Astrocyte (in vitro differentiated cells and primary cell): Measurements from ENCODE around the gene CDRT4. TPM values are rescaled to one million over a fixed set of nuclear protein-coding genes. Genes with fewer than 3 reads are reported as not detected.

Experiments used
- DNase-seq: peaks from one replicate; pipeline ENCODE4 v3.0.0-alpha.2; 2010; ENCODE audit warnings: low read depth
- FAIRE-seq: peaks from 2 replicates; lab custom pipeline; 2011; peaks lifted over from hg19 to GRCh38; lab: Jason Lieb, UNC
- H2AFZ ChIP-seq: 2 replicates; pipeline ENCODE4 v1.6.0; 2012; ENCODE audit warnings: low read depth, low read length, inconsistent platforms
- H3K27ac ChIP-seq: 2 replicates; pipeline ENCODE4 v1.5.1; 2011; ENCODE audit warnings: low read depth, low read length, inconsistent platforms
- H3K27me3 ChIP-seq: 2 replicates; pipeline ENCODE4 v1.6.0; 2011; ENCODE audit warnings: low read length, inconsistent platforms; ENCODE audit not compliant: insufficient read depth
- H3K36me3 ChIP-seq: 2 replicates; pipeline ENCODE4 v1.5.1; 2011; ENCODE audit warnings: low read length, inconsistent platforms; ENCODE audit not compliant: insufficient read depth
- H3K4me1 ChIP-seq: 2 replicates; pipeline ENCODE4 v1.5.1; 2011; ENCODE audit warnings: low read length, inconsistent platforms; ENCODE audit not compliant: insufficient read depth
- H3K4me2 ChIP-seq: 2 replicates; pipeline ENCODE4 v1.6.0; 2012; ENCODE audit warnings: low read length, inconsistent platforms
- H3K4me3 ChIP-seq: 2 replicates; pipeline ENCODE4 v1.5.1; 2011; ENCODE audit warnings: low read depth, mild to moderate bottlenecking, low read length, inconsistent platforms; ENCODE audit not compliant: insufficient read depth
- H3K79me2 ChIP-seq: 2 replicates; pipeline ENCODE4 v1.6.0; 2012; ENCODE audit warnings: mild to moderate bottlenecking, low read length, inconsistent platforms; ENCODE audit not compliant: insufficient read depth
- H3K9ac ChIP-seq: 2 replicates; pipeline ENCODE4 v1.6.0; 2012; ENCODE audit warnings: mild to moderate bottlenecking, low read length, inconsistent platforms
- H3K9me3 ChIP-seq: 2 replicates; pipeline ENCODE4 v1.5.1; 2012; ENCODE audit warnings: low read depth, mild to moderate bottlenecking, low read length, inconsistent platforms; ENCODE audit not compliant: insufficient read depth
- H4K20me1 ChIP-seq: 2 replicates; pipeline ENCODE4 v1.6.0; 2012; ENCODE audit warnings: low read length, inconsistent platforms; ENCODE audit not compliant: insufficient read depth
- H3K27ac Mint-ChIP-seq: one replicate; pipeline ENCODE4 v1.8.0; 2021; ENCODE audit warnings: mild to moderate bottlenecking, mixed read lengths; ENCODE audit not compliant: unreplicated experiment
- H3K27me3 Mint-ChIP-seq: one replicate; pipeline ENCODE4 v1.8.0; 2021; ENCODE audit warnings: low read depth, mixed read lengths; ENCODE audit not compliant: unreplicated experiment
- H3K36me3 Mint-ChIP-seq: one replicate; pipeline ENCODE4 v1.8.0; 2021; ENCODE audit warnings: low read depth, mixed read lengths; ENCODE audit not compliant: unreplicated experiment
- H3K4me1 Mint-ChIP-seq: one replicate; pipeline ENCODE4 v1.8.0; 2021; ENCODE audit warnings: low read depth, mixed read lengths; ENCODE audit not compliant: unreplicated experiment
- H3K4me3 Mint-ChIP-seq: one replicate; pipeline ENCODE4 v1.8.0; 2021; ENCODE audit warnings: mild to moderate bottlenecking, moderate library complexity, mixed read lengths; ENCODE audit not compliant: unreplicated experiment
- H3K9me3 Mint-ChIP-seq: one replicate; pipeline ENCODE4 v1.8.0; 2021; ENCODE audit warnings: mild to moderate bottlenecking, mixed read lengths; ENCODE audit not compliant: unreplicated experiment
- EZH2 ChIP-seq: IDR thresholded peaks from 2 replicates; pipeline ENCODE4 v1.6.1; 2012; ENCODE audit warnings: mild to moderate bottlenecking, low read length, inconsistent platforms; ENCODE audit not compliant: insufficient read depth
- total RNA-seq: library from RNA; stranded (reverse); gene quantifications from 2 replicates; pipeline ENCODE4 v1.2.1, GENCODE V29; 2021
- TF ChIP-seq, protein P1 (sequence below): IDR thresholded peaks from 2 replicates; pipeline ENCODE4 v1.5.1; 2011; ENCODE audit warnings: low read depth, mild to moderate bottlenecking, inconsistent platforms, low read length, moderate library complexity; ENCODE audit not compliant: insufficient read depth

The CDRT4 gene
- total RNA-seq, 1 donor from 2014 or later, result 8.8 TPM

DNA sequence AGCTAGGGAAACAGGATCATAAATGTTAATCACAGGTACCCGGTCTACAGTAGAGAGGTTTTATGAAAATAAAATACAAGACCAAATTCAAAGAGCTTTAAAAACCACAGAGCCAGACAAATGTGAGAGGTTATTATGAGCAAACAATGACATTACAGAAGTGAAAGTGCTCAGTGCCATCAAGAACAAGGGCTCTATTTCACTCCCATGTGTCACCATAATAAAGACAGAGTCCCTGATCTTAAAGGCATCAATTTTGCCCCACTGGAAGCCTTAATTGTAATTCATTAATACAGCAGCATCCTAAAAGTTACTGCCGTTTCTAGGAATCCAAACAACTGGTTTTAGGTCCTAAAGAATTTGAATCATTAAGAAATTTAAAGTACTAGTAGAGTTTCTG lies 43.7 kb upstream of the CDRT4 start:
- H3K27ac ChIP-seq, result no peak overlapping the region
- H3K4me1 Mint-ChIP-seq, result peaks cover 62% of the 10 kb centered on the region
- no peaks in the 10 kb centered on the region for H3K27me3 ChIP-seq
- DNase-seq (no peak), FAIRE-seq (no peak)
- H3K9me3 ChIP-seq, result no peaks in the 10 kb centered on the region
- H3K4me3 Mint-ChIP-seq, result no peak overlapping the region
- H3K4me3 ChIP-seq, result no peak overlapping the region
- no peaks in the 10 kb centered on the region for H3K27me3 Mint-ChIP-seq
- H3K27ac Mint-ChIP-seq, result no peak overlapping the region
- H3K4me2 ChIP-seq, result no peak overlapping the region
- H3K36me3 ChIP-seq, result peaks cover 4% of the 10 kb centered on the region
- H3K4me1 ChIP-seq, result peaks cover 30% of the 10 kb centered on the region
- no peak overlapping the region for H2AFZ ChIP-seq
- no peak overlapping the region for H3K9ac ChIP-seq
- TF ChIP-seq, protein P1, sequence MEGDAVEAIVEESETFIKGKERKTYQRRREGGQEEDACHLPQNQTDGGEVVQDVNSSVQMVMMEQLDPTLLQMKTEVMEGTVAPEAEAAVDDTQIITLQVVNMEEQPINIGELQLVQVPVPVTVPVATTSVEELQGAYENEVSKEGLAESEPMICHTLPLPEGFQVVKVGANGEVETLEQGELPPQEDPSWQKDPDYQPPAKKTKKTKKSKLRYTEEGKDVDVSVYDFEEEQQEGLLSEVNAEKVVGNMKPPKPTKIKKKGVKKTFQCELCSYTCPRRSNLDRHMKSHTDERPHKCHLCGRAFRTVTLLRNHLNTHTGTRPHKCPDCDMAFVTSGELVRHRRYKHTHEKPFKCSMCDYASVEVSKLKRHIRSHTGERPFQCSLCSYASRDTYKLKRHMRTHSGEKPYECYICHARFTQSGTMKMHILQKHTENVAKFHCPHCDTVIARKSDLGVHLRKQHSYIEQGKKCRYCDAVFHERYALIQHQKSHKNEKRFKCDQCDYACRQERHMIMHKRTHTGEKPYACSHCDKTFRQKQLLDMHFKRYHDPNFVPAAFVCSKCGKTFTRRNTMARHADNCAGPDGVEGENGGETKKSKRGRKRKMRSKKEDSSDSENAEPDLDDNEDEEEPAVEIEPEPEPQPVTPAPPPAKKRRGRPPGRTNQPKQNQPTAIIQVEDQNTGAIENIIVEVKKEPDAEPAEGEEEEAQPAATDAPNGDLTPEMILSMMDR, result no peak
- no peak for TF ChIP-seq EZH2
- peaks cover 12% of the 10 kb centered on the region for H4K20me1 ChIP-seq
- peaks cover 10% of the 10 kb centered on the region for H3K79me2 ChIP-seq
- H3K36me3 Mint-ChIP-seq, result peaks cover 34% of the 10 kb centered on the region
- H3K9me3 Mint-ChIP-seq, result peaks cover 9% of the 10 kb centered on the region

DNA sequence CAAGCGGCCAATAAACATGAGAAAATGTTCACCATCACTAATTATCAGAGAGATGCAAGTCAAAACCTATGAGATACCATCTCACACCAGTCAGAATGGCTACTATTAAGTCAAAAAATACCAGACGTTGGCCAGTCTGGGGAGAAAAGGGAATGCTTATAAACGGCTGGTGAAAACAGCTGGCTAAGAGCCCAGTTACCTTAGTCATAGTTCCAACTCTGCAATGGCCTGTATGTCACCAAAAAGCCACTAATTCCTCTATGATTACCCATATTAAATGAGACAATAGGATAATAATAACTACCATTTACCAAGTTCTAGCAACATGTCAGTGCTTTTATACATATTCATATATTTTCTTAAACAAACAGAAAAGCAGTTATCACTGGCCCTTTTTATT lies 42.9 kb upstream of the CDRT4 start:
- peak; percentile 75 for FAIRE-seq
- no peak for TF ChIP-seq EZH2
- peaks cover 30% of the 10 kb centered on the region for H3K4me1 ChIP-seq
- H4K20me1 ChIP-seq, result peaks cover 12% of the 10 kb centered on the region
- no peak overlapping the region for H2AFZ ChIP-seq
- peak overlapping the region; percentile 68 for H3K27ac Mint-ChIP-seq
- H3K79me2 ChIP-seq, result peaks cover 10% of the 10 kb centered on the region
- no peaks in the 10 kb centered on the region for H3K9me3 ChIP-seq
- no peaks in the 10 kb centered on the region for H3K27me3 ChIP-seq
- peak overlapping the region; percentile 39 for H3K27ac ChIP-seq
- H3K27me3 Mint-ChIP-seq, result no peaks in the 10 kb centered on the region
- peak; percentile 80 for DNase-seq
- no peak overlapping the region for H3K4me3 ChIP-seq
- H3K4me3 Mint-ChIP-seq, result peak overlapping the region; percentile 1
- peak overlapping the region; percentile 16 for H3K4me2 ChIP-seq
- H3K36me3 Mint-ChIP-seq, result peaks cover 26% of the 10 kb centered on the region
- H3K9me3 Mint-ChIP-seq, result peaks cover 2% of the 10 kb centered on the region
- H3K9ac ChIP-seq, result no peak overlapping the region
- H3K4me1 Mint-ChIP-seq, result peaks cover 56% of the 10 kb centered on the region
- H3K36me3 ChIP-seq, result peaks cover 3% of the 10 kb centered on the region

DNA sequence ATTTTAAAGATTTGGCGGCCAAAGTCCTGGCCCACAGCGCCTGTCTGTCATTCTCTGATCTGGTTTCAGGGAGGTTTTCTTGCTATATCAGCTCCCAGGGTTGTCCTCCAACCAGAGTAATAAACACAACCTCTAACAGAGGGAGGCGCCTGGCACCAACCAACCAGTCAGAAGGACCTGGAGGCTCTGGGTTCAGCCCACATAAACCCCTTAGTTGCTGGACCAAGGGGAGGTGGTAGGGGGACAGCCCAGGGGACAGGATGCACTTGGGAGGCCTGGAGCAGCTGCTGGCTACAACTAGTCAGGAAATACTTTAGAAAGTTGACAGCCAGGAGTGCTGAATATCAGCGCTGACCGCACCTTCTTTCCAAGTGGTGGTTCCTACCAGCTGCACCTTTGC lies 41.7 kb upstream of the CDRT4 start:
- peaks cover 2% of the 10 kb centered on the region for H3K9me3 Mint-ChIP-seq
- no peak overlapping the region for H3K4me2 ChIP-seq
- no peaks in the 10 kb centered on the region for H3K27me3 ChIP-seq
- H3K4me3 ChIP-seq, result no peak overlapping the region
- no peak overlapping the region for H2AFZ ChIP-seq
- peaks cover 10% of the 10 kb centered on the region for H3K36me3 ChIP-seq
- no peak overlapping the region for H3K9ac ChIP-seq
- no peak for DNase-seq
- peaks cover 32% of the 10 kb centered on the region for H3K36me3 Mint-ChIP-seq
- FAIRE-seq, result no peak
- H4K20me1 ChIP-seq, result peaks cover 13% of the 10 kb centered on the region
- H3K4me1 Mint-ChIP-seq, result peaks cover 51% of the 10 kb centered on the region
- no peak overlapping the region for H3K27ac Mint-ChIP-seq
- TF ChIP-seq, protein P1, result no peak
- TF ChIP-seq EZH2, result no peak
- H3K4me3 Mint-ChIP-seq, result no peak overlapping the region
- H3K79me2 ChIP-seq, result peaks cover 7% of the 10 kb centered on the region
- H3K27me3 Mint-ChIP-seq, result no peaks in the 10 kb centered on the region
- H3K9me3 ChIP-seq, result no peaks in the 10 kb centered on the region
- peaks cover 30% of the 10 kb centered on the region for H3K4me1 ChIP-seq
- no peak overlapping the region for H3K27ac ChIP-seq
